ENCODE results near the gene DPYD.

The DPYD gene

DNA sequence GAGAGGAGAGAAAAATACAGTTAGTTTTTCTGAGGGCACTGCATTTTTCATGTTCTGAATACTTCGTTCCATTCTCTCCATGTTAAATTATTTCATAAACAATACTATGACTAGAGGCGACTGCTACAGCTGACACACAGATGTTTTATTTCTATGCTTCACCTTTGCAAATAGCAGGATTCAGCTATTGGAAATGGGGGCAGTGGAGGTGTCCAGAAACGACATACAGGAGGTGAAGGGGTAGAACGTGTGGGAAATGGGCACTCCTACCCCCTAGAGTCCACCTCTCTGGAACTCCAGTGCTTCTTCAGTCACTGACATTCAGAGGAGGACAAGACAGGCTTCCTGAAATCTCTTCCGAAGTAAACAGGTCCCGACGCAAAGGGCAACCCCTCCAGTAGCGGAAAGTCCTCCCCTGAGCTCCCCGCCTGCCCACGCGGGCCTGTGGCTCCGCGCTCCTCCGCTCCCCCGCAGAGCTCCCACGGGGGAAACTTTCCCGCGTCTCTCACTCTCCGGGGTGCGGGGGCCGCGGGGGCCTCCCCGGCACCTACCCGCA is 480 bp downstream of the DPYD start:
- no peak for TF ChIP-seq EZH2phosphoT487 (IDR thresholded peaks at IDR 0.05; ENCODE audit: borderline replicate concordance)
- no peak for TF ChIP-seq CTCF (conservative IDR thresholded peaks at IDR 0.05; ENCODE audit: low read length)
- Histone ChIP-seq H3K9me3 (ENCODE audit: insufficient read depth, low read depth, low read length) (no peaks in the 10 kb centered on the region), H3K4me3 (ENCODE audit: low read length, poor library complexity, severe bottlenecking) (peak overlapping the region; percentile 79), H3F3A (ENCODE audit: low read depth) (0 out of 2 replicates have a peak, but pooled peaks cover 2% of the 10 kb centered on the region), H3K79me2 (ENCODE audit: insufficient read depth, low read length) (peaks cover 52% of the 10 kb centered on the region), H4K20me1 (ENCODE audit: insufficient read depth, low read length, poor library complexity, severe bottlenecking) (no peaks in the 10 kb centered on the region), H2AFZ (ENCODE audit: low read length) (peak overlapping the region; percentile 28), H3K9me2 (replicated peaks; ENCODE audit: low read depth, low read length) (no peaks in the 10 kb centered on the region), H3K36me3 (ENCODE audit: insufficient read depth, low read length) (no peaks in the 10 kb centered on the region), H3K27me3 (ENCODE audit: insufficient read depth, low read length, poor library complexity, severe bottlenecking) (no peaks in the 10 kb centered on the region), H3K4me2 (ENCODE audit: low read depth, low read length, poor library complexity, severe bottlenecking) (peak overlapping the region; percentile 82), H3K9ac (ENCODE audit: low read depth, low read length, poor library complexity, severe bottlenecking) (peak overlapping the region; percentile 83), H3K4me1 (ENCODE audit: insufficient read depth, low read length, poor library complexity, severe bottlenecking) (peaks cover 38% of the 10 kb centered on the region)

DNA sequence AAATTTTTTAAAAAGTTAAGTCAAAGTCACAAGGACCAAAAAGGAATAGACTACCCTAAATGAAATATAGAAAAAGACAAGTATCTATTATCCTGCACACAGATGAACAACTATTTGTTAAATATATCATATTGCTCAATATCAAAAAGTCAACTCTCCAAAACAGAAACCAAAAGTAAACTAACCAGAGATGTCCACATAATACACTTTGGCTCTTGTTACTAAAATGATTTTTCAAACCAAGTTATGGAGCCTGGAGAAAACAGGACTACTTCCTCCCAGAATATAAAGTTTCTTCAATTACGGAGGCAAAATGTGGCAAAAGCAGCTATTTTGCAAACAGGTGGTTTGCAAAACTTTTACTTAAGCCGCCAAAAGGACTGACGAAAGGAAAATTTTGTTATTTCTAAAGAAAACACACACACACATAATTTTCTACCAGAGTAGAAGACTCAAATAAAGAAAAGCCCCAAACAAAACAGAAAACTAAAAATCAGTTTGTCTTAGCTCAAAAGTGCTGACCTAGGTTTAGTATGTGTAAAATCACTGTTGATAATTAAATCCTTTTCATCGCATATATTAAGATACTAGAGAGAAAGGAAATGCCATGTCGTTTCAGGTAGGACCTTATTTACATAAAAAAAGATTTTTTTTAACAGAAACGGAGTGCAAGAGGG is 1.1 kb downstream of the DPYD start:
- no peaks in the 10 kb centered on the region for H3K9me3 ChIP-seq (ENCODE audit: insufficient read depth, low read depth, low read length)
- TF ChIP-seq CTCF (conservative IDR thresholded peaks at IDR 0.05; ENCODE audit: low read length) (no peak), EZH2phosphoT487 (IDR thresholded peaks at IDR 0.05; ENCODE audit: borderline replicate concordance) (no peak)
- peaks cover 58% of the 10 kb centered on the region for H3K79me2 ChIP-seq (ENCODE audit: insufficient read depth, low read length)
- peak overlapping the region; percentile 79 for H3K4me3 ChIP-seq (ENCODE audit: low read length, poor library complexity, severe bottlenecking)
- peaks cover 37% of the 10 kb centered on the region for H3K4me1 ChIP-seq (ENCODE audit: insufficient read depth, low read length, poor library complexity, severe bottlenecking)
- no peaks in the 10 kb centered on the region for H3K9me2 ChIP-seq (replicated peaks; ENCODE audit: low read depth, low read length)
- no peaks in the 10 kb centered on the region for H4K20me1 ChIP-seq (ENCODE audit: insufficient read depth, low read length, poor library complexity, severe bottlenecking)
- H2AFZ ChIP-seq (ENCODE audit: low read length), result peak overlapping the region; percentile 28; the same call in 1 of the 2 replicates
- H3F3A ChIP-seq (ENCODE audit: low read depth), result 0 out of 2 replicates have a peak, but pooled peaks cover 2% of the 10 kb centered on the region
- no peaks in the 10 kb centered on the region for H3K27me3 ChIP-seq (ENCODE audit: insufficient read depth, low read length, poor library complexity, severe bottlenecking)
- no peaks in the 10 kb centered on the region for H3K36me3 ChIP-seq (ENCODE audit: insufficient read depth, low read length)
- H3K9ac ChIP-seq (ENCODE audit: low read depth, low read length, poor library complexity, severe bottlenecking), result peak overlapping the region; percentile 83
- peak overlapping the region; percentile 82 for H3K4me2 ChIP-seq (ENCODE audit: low read depth, low read length, poor library complexity, severe bottlenecking)

- peaks cover 65% of the 10 kb centered on the region for H3K79me2 ChIP-seq (ENCODE audit: insufficient read depth, low read length)
- no peaks in the 10 kb centered on the region for H3K9me3 ChIP-seq (ENCODE audit: insufficient read depth, low read depth, low read length)
- no peak for TF ChIP-seq EZH2phosphoT487 (IDR thresholded peaks at IDR 0.05; ENCODE audit: borderline replicate concordance)
- no peak for TF ChIP-seq CTCF (conservative IDR thresholded peaks at IDR 0.05; ENCODE audit: low read length)
- no peaks in the 10 kb centered on the region for H3K9me2 ChIP-seq (replicated peaks; ENCODE audit: low read depth, low read length)
- peak overlapping the region; percentile 79 for H3K4me3 ChIP-seq (ENCODE audit: low read length, poor library complexity, severe bottlenecking)
- no peaks in the 10 kb centered on the region for H4K20me1 ChIP-seq (ENCODE audit: insufficient read depth, low read length, poor library complexity, severe bottlenecking)
- H3K36me3 ChIP-seq (ENCODE audit: insufficient read depth, low read length), result no peaks in the 10 kb centered on the region
- peaks cover 45% of the 10 kb centered on the region for H3K4me1 ChIP-seq (ENCODE audit: insufficient read depth, low read length, poor library complexity, severe bottlenecking)
- peak overlapping the region; percentile 82 for H3K4me2 ChIP-seq (ENCODE audit: low read depth, low read length, poor library complexity, severe bottlenecking)
- no peaks in the 10 kb centered on the region for H3K27me3 ChIP-seq (ENCODE audit: insufficient read depth, low read length, poor library complexity, severe bottlenecking)
- H3F3A ChIP-seq (ENCODE audit: low read depth), result 0 out of 2 replicates have a peak, but pooled peaks cover 2% of the 10 kb centered on the region
- H3K9ac ChIP-seq (ENCODE audit: low read depth, low read length, poor library complexity, severe bottlenecking), result peak overlapping the region; percentile 83
- H2AFZ ChIP-seq (ENCODE audit: low read length), result no peak overlapping the region
Observed at GRCh38 chr1:97918961-97919360, 1.9 kb downstream of the DPYD start.

All from Loucy (cell line).